Adrenal gland (tissue), 5 donors: Measurements from ENCODE around the gene PDPN.

Experiments used
- POLR2A ChIP-seq, 2 donors: fragments of 450-650 bp; IDR thresholded peaks; one replicate each; pipeline ENCODE4 v1.6.1; 2017; ENCODE audit warnings: antibody characterized with exemption in 2 of 2, mild to moderate bottlenecking in 2 of 2, moderate library complexity in 1 of 2
- TF ChIP-seq, protein P1 (sequence below), 6 experiments: fragments of 450-650 bp in 4 of 6; fragments of 200-600 bp in 2 of 6; sonication (generic) in 1 of 6; IDR thresholded peaks; 1 replicate in 5 of 6; 2 replicates in 1 of 6; pipeline versions ENCODE4 v1.5.1 to v1.8.0; 2016 to 2021; ENCODE audit warnings: antibody characterized with exemption in 6 of 6, mild to moderate bottlenecking in 2 of 6, moderate library complexity in 1 of 6
- donor health status: DM: no; HTN: no; CAD: no.

- TF ChIP-seq, protein P1, sequence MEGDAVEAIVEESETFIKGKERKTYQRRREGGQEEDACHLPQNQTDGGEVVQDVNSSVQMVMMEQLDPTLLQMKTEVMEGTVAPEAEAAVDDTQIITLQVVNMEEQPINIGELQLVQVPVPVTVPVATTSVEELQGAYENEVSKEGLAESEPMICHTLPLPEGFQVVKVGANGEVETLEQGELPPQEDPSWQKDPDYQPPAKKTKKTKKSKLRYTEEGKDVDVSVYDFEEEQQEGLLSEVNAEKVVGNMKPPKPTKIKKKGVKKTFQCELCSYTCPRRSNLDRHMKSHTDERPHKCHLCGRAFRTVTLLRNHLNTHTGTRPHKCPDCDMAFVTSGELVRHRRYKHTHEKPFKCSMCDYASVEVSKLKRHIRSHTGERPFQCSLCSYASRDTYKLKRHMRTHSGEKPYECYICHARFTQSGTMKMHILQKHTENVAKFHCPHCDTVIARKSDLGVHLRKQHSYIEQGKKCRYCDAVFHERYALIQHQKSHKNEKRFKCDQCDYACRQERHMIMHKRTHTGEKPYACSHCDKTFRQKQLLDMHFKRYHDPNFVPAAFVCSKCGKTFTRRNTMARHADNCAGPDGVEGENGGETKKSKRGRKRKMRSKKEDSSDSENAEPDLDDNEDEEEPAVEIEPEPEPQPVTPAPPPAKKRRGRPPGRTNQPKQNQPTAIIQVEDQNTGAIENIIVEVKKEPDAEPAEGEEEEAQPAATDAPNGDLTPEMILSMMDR (IDR thresholded peaks at IDR 0.05): no peak
- no peak for TF ChIP-seq POLR2A (IDR thresholded peaks at IDR 0.05)
These were observed 43.9 kb upstream of the PDPN start for GRCh38 chr1:13539683-13540082.
